ENCODE results near the gene S100A4. TPM values are rescaled to one million over a fixed set of nuclear protein-coding genes. Genes with fewer than 3 reads are reported as not detected.
A peak's percentile ranks its signal among the peaks of the same experiment; 100 is the strongest.
"Not testable (repeated sequence)": the region's sequence is repeated elsewhere in the genome, so short reads cannot be mapped to it uniquely, and the experiment has no call there.

Gene S100A4
- polyA plus RNA-seq (ENCODE audit: insufficient read length) = 29.0 TPM
- long read RNA-seq, donor 1, transcript S100A4-204 (3 exons, 600 nt) = major isoform, 31 of 43 reads
- long read RNA-seq, donor 1, transcript S100A4-206 (2 exons, 755 nt) = minor isoform, 6 of 43 reads
- long read RNA-seq, donor 1, partial matches to known transcripts = 0 of 43 reads
- long read RNA-seq, donor 1, other reads (novel, unspliced or antisense) = 0 of 43 reads
- long read RNA-seq, donor 2, transcript S100A4-204 (3 exons, 600 nt) = major isoform, 24 of 35 reads
- long read RNA-seq, donor 2, partial matches to known transcripts = 6 of 35 reads
- long read RNA-seq, donor 2, other reads (novel, unspliced or antisense) = 0 of 35 reads
- long read RNA-seq, donor 3, transcript S100A4-204 (3 exons, 600 nt) = major isoform, 20 of 25 reads
- long read RNA-seq, donor 3, partial matches to known transcripts = 0 of 25 reads
- long read RNA-seq, donor 3, other reads (novel, unspliced or antisense) = 0 of 25 reads
- long read RNA-seq, donor 4, transcript S100A4-204 (3 exons, 600 nt) = major isoform, 9 of 9 reads
- long read RNA-seq, donor 4, partial matches to known transcripts = 0 of 9 reads
- long read RNA-seq, donor 4, other reads (novel, unspliced or antisense) = 0 of 9 reads
- long read RNA-seq, donor 5, transcript S100A4-203 (3 exons, 573 nt) = minor isoform, 9 of 71 reads
- long read RNA-seq, donor 5, transcript S100A4-204 (3 exons, 600 nt) = major isoform, 44 of 71 reads
- long read RNA-seq, donor 5, transcript S100A4-206 (2 exons, 755 nt) = minor isoform, 9 of 71 reads
- long read RNA-seq, donor 5, partial matches to known transcripts = 7 of 71 reads
- long read RNA-seq, donor 5, other reads (novel, unspliced or antisense) = 0 of 71 reads
- long read RNA-seq, donor 6, transcript S100A4-204 (3 exons, 600 nt) = major isoform, 27 of 43 reads
- long read RNA-seq, donor 6, transcript S100A4-203 (3 exons, 573 nt) = minor isoform, 5 of 43 reads
- long read RNA-seq, donor 6, partial matches to known transcripts = 8 of 43 reads
- long read RNA-seq, donor 6, other reads (novel, unspliced or antisense) = 0 of 43 reads
- long read RNA-seq, donor 7, transcript S100A4-203 (3 exons, 573 nt) = minor isoform, 6 of 44 reads
- long read RNA-seq, donor 7, transcript S100A4-204 (3 exons, 600 nt) = major isoform, 32 of 44 reads
- long read RNA-seq, donor 7, partial matches to known transcripts = 0 of 44 reads
- long read RNA-seq, donor 7, other reads (novel, unspliced or antisense) = 0 of 44 reads
- long read RNA-seq, donor 8, transcript S100A4-204 (3 exons, 600 nt) = major isoform, 12 of 19 reads
- long read RNA-seq, donor 8, partial matches to known transcripts = 0 of 19 reads
- long read RNA-seq, donor 8, other reads (novel, unspliced or antisense) = 0 of 19 reads

- DNase-seq = peak; percentile 93
Measured at GRCh38 chr1:153545067-153546055, at the start of gene S100A4. Gene S100A4 (minus strand): TSS chr1:153545806. CDS start chr1:153544794, 1,012 bp downstream.

GRCh38 chr1:153592748-153593147 lies 47.1 kb upstream of the S100A4 start:
- no peak for DNase-seq

- DNase-seq = no peak
Measured at GRCh38 chr1:153588482-153588881, 42.9 kb upstream of the S100A4 start.

- not testable (repeated sequence) for DNase-seq
Measured at GRCh38 chr1:153588033-153588432, 42.4 kb upstream of the S100A4 start.

- no peak for DNase-seq
Measured at GRCh38 chr1:153587314-153587713, 41.7 kb upstream of the S100A4 start.

- DNase-seq = no peak
Measured at GRCh38 chr1:153586347-153586746, 40.7 kb upstream of the S100A4 start.

GRCh38 chr1:153585006-153585405 lies 39.4 kb upstream of the S100A4 start:
- no peak for DNase-seq

GRCh38 chr1:153583976-153584375 lies 38.4 kb upstream of the S100A4 start:
- DNase-seq = no peak

- not testable (repeated sequence) for DNase-seq
Measured at GRCh38 chr1:153583514-153583913, 37.9 kb upstream of the S100A4 start.

GRCh38 chr1:153582836-153583235 lies 37.2 kb upstream of the S100A4 start:
- not testable (repeated sequence) for DNase-seq

GRCh38 chr1:153578936-153579335 lies 33.3 kb upstream of the S100A4 start:
- DNase-seq = no peak

- no peak for DNase-seq
Measured at GRCh38 chr1:153578490-153578889, 32.9 kb upstream of the S100A4 start.

GRCh38 chr1:153577624-153578051 lies 32.0 kb upstream of the S100A4 start:
- DNase-seq = no peak

- no peak for DNase-seq
Measured at GRCh38 chr1:153577138-153577537, 31.5 kb upstream of the S100A4 start.

GRCh38 chr1:153575497-153575896 lies 29.9 kb upstream of the S100A4 start:
- not testable (repeated sequence) for DNase-seq

- DNase-seq = not testable (repeated sequence)
Measured at GRCh38 chr1:153575081-153575491, 29.5 kb upstream of the S100A4 start.

GRCh38 chr1:153573351-153573750 lies 27.7 kb upstream of the S100A4 start:
- no peak for DNase-seq

GRCh38 chr1:153572569-153573015 lies 27.0 kb upstream of the S100A4 start:
- peak; percentile 71 for DNase-seq

GRCh38 chr1:153571706-153572105 lies 26.1 kb upstream of the S100A4 start:
- no peak for DNase-seq

GRCh38 chr1:153570874-153571273 lies 25.3 kb upstream of the S100A4 start:
- DNase-seq = no peak
